HCT116 (cell line): Measurements from ENCODE around the gene GUSB. TPM values are rescaled to one million over a fixed set of nuclear protein-coding genes. Genes with fewer than 3 reads are reported as not detected.

ENCODE experiments used
- ATAC-seq: fragments of 200-7000 bp; cut with Tn5 transposase; 2 replicates; pipeline ENCODE4 v1.9.1; 2020; ENCODE audit warnings: mild to moderate bottlenecking, moderate library complexity
- BruUV-seq: library from RNA; stranded (reverse); fragments of 400-500 nt; replicated peaks from 2 replicates; lab custom pipeline; 2021; lab: Mats Ljungman, UMichigan
- CTCF ChIA-PET: fragments of 300-600 bp; sonication (Branson Sonifier 250); formaldehyde crosslinking; loops from one replicate; lab custom pipeline; 2021; ENCODE audit warnings: antibody characterized with exemption; lab: Charles Lee
- POLR2A ChIA-PET: fragments of 300-600, 350-600 bp; sonication (Branson Sonifier 250); formaldehyde crosslinking; loops from one replicate; lab custom pipeline; 2021; ENCODE audit warnings: antibody characterized with exemption; lab: Charles Lee
- RAD21 ChIA-PET, 2 experiments: fragments of 300-600 bp; sonication (Branson Sonifier 250); formaldehyde crosslinking; loops; one replicate each; lab custom pipeline; 2023; ENCODE audit warnings: low total read pairs in 2 of 2; ENCODE audit not compliant: uncharacterized antibody in 2 of 2, unreplicated experiment in 2 of 2, low non-redundant PET in 1 of 2; lab: Charles Lee
- DNase-seq: peaks from one replicate; pipeline ENCODE4 v3.0.0-alpha.2; 2010; ENCODE audit warnings: low read depth, low spot score
- H2AFZ ChIP-seq: fragments of 200-600 bp; shearing (Covaris generic), sonication (generic); 2 replicates; pipeline ENCODE4 v1.6.1; 2017; ENCODE audit warnings: low read depth, mixed run types, mixed read lengths, antibody characterized with exemption, low read length; ENCODE audit not compliant: poor library complexity, severe bottlenecking
- H3K27ac ChIP-seq: 2 replicates; pipeline ENCODE4 v1.5.1; 2012; ENCODE audit warnings: low read depth, low read length
- H3K27me3 ChIP-seq: fragments of 200-600 bp; sonication (generic); 2 replicates; pipeline ENCODE4 v1.6.1; 2016; ENCODE audit warnings: mixed run types, low read length, mixed read lengths; ENCODE audit not compliant: insufficient read depth
- H3K36me3 ChIP-seq, 2 experiments: fragments of 200-500 bp in 1 of 2; fragments of 200-600 bp in 1 of 2; sonication (Bioruptor generic) in 1 of 2; sonication (generic) in 1 of 2; 2 replicates each; pipeline versions ENCODE4 v1.5.1 to v1.6.1; 2014 to 2016; ENCODE audit warnings: low read length in 2 of 2, inconsistent platforms in 1 of 2, mixed read lengths in 1 of 2, mixed run types in 1 of 2; ENCODE audit not compliant: insufficient read depth in 2 of 2, control insufficient read depth in 1 of 2
- H3K4me1 ChIP-seq, 2 experiments: fragments of 200-600 bp in 1 of 2; sonication (generic) in 1 of 2; 2 replicates each; pipeline versions ENCODE4 v1.5.1 to v1.6.1; 2012 to 2017; ENCODE audit warnings: low read length in 2 of 2, inconsistent platforms in 1 of 2, mild to moderate bottlenecking in 1 of 2, mixed read lengths in 1 of 2, mixed run types in 1 of 2, moderate library complexity in 1 of 2; ENCODE audit not compliant: insufficient read depth in 2 of 2, control insufficient read depth in 1 of 2
- H3K4me2 ChIP-seq: fragments of 200-600 bp; sonication (generic); 2 replicates; pipeline ENCODE4 v1.6.1; 2017; ENCODE audit warnings: mixed run types, low read length, mixed read lengths
- H3K4me3 ChIP-seq, 2 experiments: fragments of 200-600 bp in 1 of 2; sonication (generic) in 1 of 2; replicated peaks in 1 of 2; 2 replicates each; pipeline ENCODE4 v1.5.1; 2011 to 2016; ENCODE audit warnings: low read length in 2 of 2, control low read depth in 1 of 2, low read depth in 1 of 2, mild to moderate bottlenecking in 1 of 2, mixed read lengths in 1 of 2, mixed run types in 1 of 2
- H3K79me2 ChIP-seq: fragments of 200-600 bp; sonication (generic); 2 replicates; pipeline ENCODE4 v1.6.1; 2017; ENCODE audit warnings: mild to moderate bottlenecking, mixed run types, low read length, moderate library complexity, mixed read lengths; ENCODE audit not compliant: insufficient read depth
- H3K9ac ChIP-seq: fragments of 200-600 bp; sonication (generic); 2 replicates; pipeline ENCODE4 v1.6.1; 2016; ENCODE audit warnings: low read length, mixed read lengths
- H3K9me2 ChIP-seq: fragments of 200-600 bp; sonication (generic), shearing (Covaris generic); 2 replicates; pipeline ENCODE4 v1.6.1; 2017; ENCODE audit warnings: mixed run types, mild to moderate bottlenecking, moderate library complexity; ENCODE audit not compliant: insufficient read depth
- H3K9me3 ChIP-seq, 2 experiments: fragments of 200-500 bp in 1 of 2; fragments of 200-600 bp in 1 of 2; sonication (Bioruptor generic) in 1 of 2; sonication (generic) in 1 of 2; 2 replicates each; pipeline ENCODE4 v1.6.1; 2014 to 2017; ENCODE audit warnings: low read length in 2 of 2, mixed read lengths in 2 of 2, inconsistent platforms in 1 of 2, low read depth in 1 of 2, mild to moderate bottlenecking in 1 of 2, mixed run types in 1 of 2, moderate library complexity in 1 of 2; ENCODE audit not compliant: control insufficient read depth in 1 of 2, insufficient read depth in 1 of 2
- H4K20me1 ChIP-seq: fragments of 200-600 bp; sonication (generic), shearing (Covaris generic); 2 replicates; pipeline ENCODE4 v1.6.1; 2017; ENCODE audit warnings: mixed run types, mild to moderate bottlenecking, moderate library complexity; ENCODE audit not compliant: insufficient read depth
- ATF3 ChIP-seq: IDR thresholded peaks from 2 replicates; pipeline ENCODE4 v1.6.1; 2012
- CEBPB ChIP-seq: IDR thresholded peaks from 2 replicates; pipeline ENCODE4 v1.6.1; 2012; ENCODE audit warnings: low read depth
- CTCF ChIP-seq, 3 experiments: fragments of 200-600 bp in 1 of 3; sonication (generic) in 1 of 3; IDR thresholded peaks in 2 of 3; conservative IDR thresholded peaks in 1 of 3; 2 replicates each; pipeline ENCODE4 v1.5.1; 2012 to 2017; ENCODE audit warnings: low read depth in 2 of 3, low read length in 2 of 3, antibody characterized with exemption in 1 of 3, borderline replicate concordance in 1 of 3, control low read depth in 1 of 3, mild to moderate bottlenecking in 1 of 3, mixed read lengths in 1 of 3, mixed run types in 1 of 3, moderate library complexity in 1 of 3; ENCODE audit not compliant: insufficient read depth in 1 of 3
- EGR1 ChIP-seq: IDR thresholded peaks from 2 replicates; pipeline ENCODE4 v1.6.1; 2012; ENCODE audit warnings: low read depth
- ELF1 ChIP-seq: IDR thresholded peaks from 2 replicates; pipeline ENCODE4 v1.6.1; 2012; ENCODE audit warnings: low read depth, borderline replicate concordance
- EZH2 ChIP-seq: fragments of 200-600 bp; sonication (generic); IDR thresholded peaks from 2 replicates; pipeline ENCODE4 v1.6.1; 2017; ENCODE audit warnings: antibody characterized with exemption, mixed run types
- EZH2phosphoT487 ChIP-seq: fragments of 200-600 bp; IDR thresholded peaks from 2 replicates; pipeline ENCODE4 v1.6.1; 2018; ENCODE audit warnings: antibody characterized with exemption, borderline replicate concordance
- FOSL1 ChIP-seq: IDR thresholded peaks from 2 replicates; pipeline ENCODE4 v1.6.1; 2012; ENCODE audit warnings: low read depth
- JUND ChIP-seq: IDR thresholded peaks from 2 replicates; pipeline ENCODE4 v1.6.1; 2012
- MAX ChIP-seq: IDR thresholded peaks from 2 replicates; pipeline ENCODE4 v1.6.1; 2012
- POLR2AphosphoS5 ChIP-seq: IDR thresholded peaks from 2 replicates; pipeline ENCODE4 v1.6.1; 2011; ENCODE audit warnings: mild to moderate bottlenecking, low read depth, low read length, moderate library complexity
- RAD21 ChIP-seq: IDR thresholded peaks from 2 replicates; pipeline ENCODE4 v1.6.1; 2012; ENCODE audit warnings: low read depth, mild to moderate bottlenecking
- REST ChIP-seq: IDR thresholded peaks from 2 replicates; pipeline ENCODE4 v1.6.1; 2012; ENCODE audit warnings: low read depth
- SIN3A ChIP-seq: IDR thresholded peaks from 2 replicates; pipeline ENCODE4 v1.6.1; 2012; ENCODE audit warnings: low read depth
- SRF ChIP-seq: IDR thresholded peaks from 2 replicates; pipeline ENCODE4 v1.6.1; 2012; ENCODE audit warnings: low read depth
- TCF7L2 ChIP-seq: IDR thresholded peaks from 2 replicates; pipeline ENCODE4 v1.7.0; 2011; ENCODE audit warnings: borderline replicate concordance, inconsistent platforms; ENCODE audit not compliant: insufficient read depth, insufficient read length; ENCODE audit errors: extremely low read depth
- YY1 ChIP-seq: IDR thresholded peaks from 2 replicates; pipeline ENCODE4 v1.6.1; 2011; ENCODE audit warnings: low read length, low read depth, moderate library complexity, mild to moderate bottlenecking; ENCODE audit not compliant: insufficient replicate concordance; ENCODE audit errors: extremely low read depth
- ZBTB33 ChIP-seq: IDR thresholded peaks from 2 replicates; pipeline ENCODE4 v1.6.1; 2011; ENCODE audit warnings: mild to moderate bottlenecking, low read length, moderate library complexity; ENCODE audit not compliant: insufficient replicate concordance; ENCODE audit errors: extremely low read depth
- ZFX ChIP-seq: fragments of 450-650 bp; IDR thresholded peaks from 2 replicates; pipeline ENCODE4 v1.6.1; 2017
- intact Hi-C: fragments of 100-400 bp; cut with micrococcal nuclease; formaldehyde crosslinking; loops from 2 replicates; pipeline ENCODE4 v1.10.0; 2022
- total RNA-seq: library from RNA; stranded (reverse); gene quantifications from one replicate; pipeline ENCODE4 v1.2.1, GENCODE V29; 2021; ENCODE audit not compliant: unreplicated experiment

Gene GUSB
- total RNA-seq, 1 experiment from 2014 or later, result 31.5 TPM

DNA sequence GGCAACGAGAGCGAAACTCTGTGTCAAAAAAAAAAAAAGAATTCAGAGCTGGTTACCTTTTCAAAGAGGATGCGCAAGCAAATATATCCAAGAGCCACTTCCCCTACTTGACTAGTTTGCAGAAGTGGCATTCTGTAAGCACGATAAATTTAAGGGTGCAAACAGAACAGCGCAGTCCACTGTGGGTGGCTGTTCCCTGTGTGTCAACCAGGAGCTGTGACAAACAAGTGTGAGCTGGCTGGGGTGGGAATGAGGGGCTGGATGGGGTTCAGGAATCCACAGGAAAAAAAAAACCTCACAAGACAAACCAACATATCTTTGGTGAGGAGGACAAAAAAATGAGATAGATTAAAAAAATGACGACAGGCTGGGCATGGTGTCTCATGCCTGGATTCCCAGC, 15.9 kb downstream of the GUSB start:
- H3K4me1 ChIP-seq, result no peaks in the 10 kb centered on the region
- TF ChIP-seq POLR2AphosphoS5 (no peak), ATF3 (no peak), ELF1 (no peak), CEBPB (no peak), EZH2 (no peak), EGR1 (no peak), FOSL1 (no peak), MAX (no peak), TCF7L2 (no peak), JUND (no peak), EZH2phosphoT487 (no peak), ZFX (no peak), SIN3A (no peak), ZBTB33 (no peak), YY1 (no peak), CTCF (IDR thresholded peaks at IDR 0.05 in 2 of 3, conservative IDR thresholded peaks at IDR 0.05 in 1 of 3; ENCODE audit: borderline replicate concordance in 1 of 3, insufficient read depth in 1 of 3, low read depth in 2 of 3, low read length in 2 of 3) (no peak), SRF (no peak), RAD21 (no peak), REST (no peak)
- no peak for DNase-seq
- no peaks in the 10 kb centered on the region for H4K20me1 ChIP-seq
- RAD21 ChIA-PET, result no interaction called here
- no TSS peak for BruUV-seq
- no peak overlapping the region for H3K27ac ChIP-seq
- ATAC-seq, result no peak
- no peak overlapping the region for H3K4me2 ChIP-seq
- no peaks in the 10 kb centered on the region for H3K79me2 ChIP-seq
- intact Hi-C loops, result no loop called here
- H3K36me3 ChIP-seq, result peaks cover 36 to 37% of the 10 kb centered on the region in 2 experiments; a peak in 3 of 4 replicates
- H3K9ac ChIP-seq, result no peak overlapping the region
- no peaks in the 10 kb centered on the region for H3K9me2 ChIP-seq
- H3K4me3 ChIP-seq, result no peak overlapping the region
- H3K27me3 ChIP-seq, result no peaks in the 10 kb centered on the region
- no peak overlapping the region for H2AFZ ChIP-seq
- CTCF ChIA-PET, result no interaction called here
- H3K9me3 ChIP-seq, result no peaks in the 10 kb centered on the region
- POLR2A ChIA-PET, result no interaction called here
